SK-N-MC (cell line): ENCODE data around the gene SETD1A.

Experiments
- EZH2 ChIP-seq: fragments of 200-600 bp; sonication (generic); IDR thresholded peaks from one replicate; pipeline ENCODE4 v1.6.1; 2017; ENCODE audit warnings: antibody characterized with exemption
- FOXP2 ChIP-seq: optimal IDR thresholded peaks from 2 replicates; pipeline ENCODE3; 2011; ENCODE audit warnings: mild to moderate bottlenecking, moderate library complexity; ENCODE audit not compliant: insufficient read depth; ENCODE audit errors: extremely low read length, control extremely low read depth
- POLR2AphosphoS5 ChIP-seq: IDR thresholded peaks from 2 replicates; pipeline ENCODE4 v1.6.1; 2012; ENCODE audit warnings: mild to moderate bottlenecking, low read depth, low read length, borderline replicate concordance

GRCh38 chr16:30953111-30953510 is 4.4 kb upstream of the SETD1A start:
- TF ChIP-seq POLR2AphosphoS5, result no peak
- TF ChIP-seq EZH2, result no peak
- no peak for TF ChIP-seq FOXP2
